DND-41 (cell line): Measurements from ENCODE around the gene FAM72C.
"Not testable (repeated sequence)": the region's sequence is repeated elsewhere in the genome, so short reads cannot be mapped to it uniquely, and the experiment has no call there.

ENCODE experiments used
- CTCF ChIP-seq: IDR thresholded peaks from 2 replicates; pipeline ENCODE4 v1.5.1; 2012; ENCODE audit warnings: borderline replicate concordance, low read length, moderate library complexity, mild to moderate bottlenecking; ENCODE audit not compliant: poor library complexity, severe bottlenecking; ENCODE audit errors: extremely low read depth
- EZH2 ChIP-seq: IDR thresholded peaks from 3 replicates; pipeline ENCODE4 v1.6.1; 2012; ENCODE audit warnings: borderline replicate concordance, low read depth, mild to moderate bottlenecking, moderate library complexity, low read length, inconsistent platforms; ENCODE audit not compliant: severe bottlenecking

GRCh38 chr1:143936457-143937115 is 35.2 kb downstream of the FAM72C start:
- peak; percentile 23 for TF ChIP-seq CTCF
- not testable (repeated sequence) for TF ChIP-seq EZH2
